GM12891 (cell line): ENCODE results near the gene MCM10.

Experiments
- POLR2A ChIP-seq: IDR thresholded peaks from 2 replicates; pipeline ENCODE4 v1.6.1; 2011; ENCODE audit warnings: low read depth, low read length, control low read depth
- POLR2AphosphoS5 ChIP-seq: IDR thresholded peaks from 2 replicates; pipeline ENCODE4 v1.6.1; 2011; ENCODE audit warnings: low read depth, low read length, control low read depth
- POU2F2 ChIP-seq: IDR thresholded peaks from 2 replicates; pipeline ENCODE4 v1.6.1; 2011; ENCODE audit warnings: low read depth, mild to moderate bottlenecking, control low read depth, low read length, moderate library complexity
- SPI1 ChIP-seq: IDR thresholded peaks from 2 replicates; pipeline ENCODE4 v1.6.1; 2011; ENCODE audit warnings: low read depth, low read length, control low read depth
- TAF1 ChIP-seq: IDR thresholded peaks from 2 replicates; pipeline ENCODE4 v1.6.1; 2011; ENCODE audit warnings: low read depth, low read length, control low read depth

- TF ChIP-seq POLR2A (no peak), TAF1 (no peak), POLR2AphosphoS5 (no peak), SPI1 (no peak), POU2F2 (no peak)
These were observed 22.2 kb upstream of the MCM10 start for GRCh38 chr10:13139150-13139549.
